ENCODE data around the gene FLYWCH1.

Gene FLYWCH1

DNA sequence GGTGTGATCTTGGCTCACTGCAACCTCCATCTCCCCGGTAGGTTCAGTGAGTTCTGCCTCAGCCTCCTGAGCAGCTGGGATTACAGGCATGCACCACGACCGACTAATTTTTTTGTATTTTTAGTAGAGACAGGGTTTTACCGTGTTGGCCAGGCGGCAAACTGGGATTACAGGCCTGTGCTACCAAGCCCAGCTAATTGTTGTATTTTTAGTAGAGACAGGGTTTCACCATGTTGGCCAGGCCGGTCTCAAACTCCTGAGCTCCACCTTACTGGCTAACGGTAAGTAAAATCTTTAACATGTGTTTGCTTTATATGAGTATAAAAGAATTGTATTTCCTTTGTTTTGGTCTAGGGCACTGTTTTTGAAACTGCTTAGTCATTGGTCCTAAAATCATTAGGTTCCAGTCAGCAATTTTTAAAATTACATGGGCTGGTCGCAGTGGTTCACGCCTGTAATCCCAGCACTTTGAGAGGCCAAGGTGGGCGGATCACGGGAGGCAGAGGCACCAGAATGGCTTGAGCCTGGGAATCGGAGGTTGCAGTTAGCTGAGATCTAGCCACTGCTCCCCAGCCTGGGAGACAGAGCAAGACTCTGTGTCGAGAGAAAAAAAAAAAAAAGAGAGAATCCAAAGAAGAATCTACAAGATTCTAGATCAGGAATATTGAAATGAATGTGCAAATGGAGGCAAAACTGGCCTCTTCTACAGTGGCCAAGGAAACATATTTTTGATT is 3.6 kb downstream of the FLYWCH1 start:
- TF ChIP-seq MYC (IDR thresholded peaks at IDR 0.05; ENCODE audit: low read depth, low read length) (no peak), POLR2A (IDR thresholded peaks at IDR 0.05; ENCODE audit: extremely low read depth, insufficient read length) (no peak)
- TF ChIP-seq, protein P1, sequence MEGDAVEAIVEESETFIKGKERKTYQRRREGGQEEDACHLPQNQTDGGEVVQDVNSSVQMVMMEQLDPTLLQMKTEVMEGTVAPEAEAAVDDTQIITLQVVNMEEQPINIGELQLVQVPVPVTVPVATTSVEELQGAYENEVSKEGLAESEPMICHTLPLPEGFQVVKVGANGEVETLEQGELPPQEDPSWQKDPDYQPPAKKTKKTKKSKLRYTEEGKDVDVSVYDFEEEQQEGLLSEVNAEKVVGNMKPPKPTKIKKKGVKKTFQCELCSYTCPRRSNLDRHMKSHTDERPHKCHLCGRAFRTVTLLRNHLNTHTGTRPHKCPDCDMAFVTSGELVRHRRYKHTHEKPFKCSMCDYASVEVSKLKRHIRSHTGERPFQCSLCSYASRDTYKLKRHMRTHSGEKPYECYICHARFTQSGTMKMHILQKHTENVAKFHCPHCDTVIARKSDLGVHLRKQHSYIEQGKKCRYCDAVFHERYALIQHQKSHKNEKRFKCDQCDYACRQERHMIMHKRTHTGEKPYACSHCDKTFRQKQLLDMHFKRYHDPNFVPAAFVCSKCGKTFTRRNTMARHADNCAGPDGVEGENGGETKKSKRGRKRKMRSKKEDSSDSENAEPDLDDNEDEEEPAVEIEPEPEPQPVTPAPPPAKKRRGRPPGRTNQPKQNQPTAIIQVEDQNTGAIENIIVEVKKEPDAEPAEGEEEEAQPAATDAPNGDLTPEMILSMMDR (IDR thresholded peaks at IDR 0.05; ENCODE audit: low read depth, low read length): no peak
- TF ChIP-seq, protein P2, sequence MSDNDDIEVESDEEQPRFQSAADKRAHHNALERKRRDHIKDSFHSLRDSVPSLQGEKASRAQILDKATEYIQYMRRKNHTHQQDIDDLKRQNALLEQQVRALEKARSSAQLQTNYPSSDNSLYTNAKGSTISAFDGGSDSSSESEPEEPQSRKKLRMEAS (IDR thresholded peaks at IDR 0.05; ENCODE audit: low read depth, low read length): no peak
- no peak overlapping the region for H3K4me3 ChIP-seq (ENCODE audit: low read depth, low read length)
- DNase-seq (ENCODE audit: low read depth): no peak

DNA sequence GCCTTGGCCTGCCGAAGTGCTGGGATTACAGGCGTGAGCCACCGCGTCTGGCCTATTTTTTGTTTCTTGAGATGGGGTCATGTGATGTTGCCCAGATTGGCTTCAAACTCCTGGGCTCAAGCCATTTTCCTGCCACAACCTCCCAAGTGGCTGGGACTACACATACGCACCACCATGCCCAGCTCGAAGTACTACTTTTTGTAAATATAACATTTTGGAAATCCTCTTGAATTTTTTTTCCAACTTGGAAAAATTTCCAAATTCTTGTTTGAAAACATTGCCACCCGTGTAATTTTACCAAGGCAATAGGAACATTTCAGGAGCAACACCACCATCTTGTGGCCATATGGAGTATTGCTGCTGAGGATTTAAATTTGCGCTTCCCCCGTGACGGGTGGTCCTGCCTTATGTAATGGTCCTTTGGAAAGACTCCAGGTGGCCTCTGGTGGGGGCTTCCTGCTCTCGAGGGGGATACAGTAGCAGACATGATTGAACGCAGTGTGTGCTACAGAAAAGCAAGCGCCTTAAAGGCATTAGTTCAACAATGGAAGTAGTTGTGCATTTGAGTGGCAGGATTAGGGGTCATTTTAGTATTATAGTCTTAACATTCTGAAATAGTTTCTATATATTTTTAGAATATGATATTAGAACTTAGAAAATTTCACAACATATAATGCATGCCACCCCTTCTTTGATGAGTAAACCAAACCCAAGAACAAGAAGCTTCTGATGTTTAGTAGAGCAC is 8.0 kb downstream of the FLYWCH1 start:
- TF ChIP-seq, protein P2 (IDR thresholded peaks at IDR 0.05; ENCODE audit: low read depth, low read length): peak; percentile 12; the same call in 1 of the 2 replicates
- TF ChIP-seq MYC (IDR thresholded peaks at IDR 0.05; ENCODE audit: low read depth, low read length) (no peak), POLR2A (IDR thresholded peaks at IDR 0.05; ENCODE audit: extremely low read depth, insufficient read length) (no peak)
- TF ChIP-seq, protein P1 (IDR thresholded peaks at IDR 0.05; ENCODE audit: low read depth, low read length): peak; percentile 73

DNA sequence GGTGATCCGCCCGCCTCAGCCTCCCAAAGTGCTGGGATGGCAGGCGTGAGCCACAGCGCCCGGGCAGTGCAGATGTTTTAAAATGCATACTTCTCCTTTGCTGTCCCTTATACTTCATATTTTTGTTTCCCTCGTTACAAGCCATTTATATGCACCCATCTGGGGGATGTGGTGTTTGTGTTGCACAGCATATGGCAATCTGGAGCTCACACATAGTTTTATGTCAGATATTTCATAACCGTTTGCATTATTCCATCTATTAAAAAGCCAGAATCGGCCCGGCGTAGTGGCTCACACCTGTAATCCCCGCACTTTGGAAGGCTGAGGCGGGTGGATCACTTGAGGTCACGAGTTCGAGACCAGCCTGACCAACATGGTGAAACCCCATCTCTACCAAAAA is 11.8 kb downstream of the FLYWCH1 start:
- H3K4me3 ChIP-seq (ENCODE audit: low read depth, low read length): no peak overlapping the region
- no peak for DNase-seq (ENCODE audit: low read depth)
- TF ChIP-seq, protein P1 (IDR thresholded peaks at IDR 0.05; ENCODE audit: low read depth, low read length): no peak
- TF ChIP-seq, protein P2 (IDR thresholded peaks at IDR 0.05; ENCODE audit: low read depth, low read length): no peak
- no peak for TF ChIP-seq POLR2A (IDR thresholded peaks at IDR 0.05; ENCODE audit: extremely low read depth, insufficient read length)
- TF ChIP-seq MYC (IDR thresholded peaks at IDR 0.05; ENCODE audit: low read depth, low read length): no peak

More for the DNA sequence above, 8.0 kb downstream of the FLYWCH1 start:
- DNase-seq (ENCODE audit: low read depth): peak; percentile 64
- no peak overlapping the region for H3K4me3 ChIP-seq (ENCODE audit: low read depth, low read length)

DNA sequence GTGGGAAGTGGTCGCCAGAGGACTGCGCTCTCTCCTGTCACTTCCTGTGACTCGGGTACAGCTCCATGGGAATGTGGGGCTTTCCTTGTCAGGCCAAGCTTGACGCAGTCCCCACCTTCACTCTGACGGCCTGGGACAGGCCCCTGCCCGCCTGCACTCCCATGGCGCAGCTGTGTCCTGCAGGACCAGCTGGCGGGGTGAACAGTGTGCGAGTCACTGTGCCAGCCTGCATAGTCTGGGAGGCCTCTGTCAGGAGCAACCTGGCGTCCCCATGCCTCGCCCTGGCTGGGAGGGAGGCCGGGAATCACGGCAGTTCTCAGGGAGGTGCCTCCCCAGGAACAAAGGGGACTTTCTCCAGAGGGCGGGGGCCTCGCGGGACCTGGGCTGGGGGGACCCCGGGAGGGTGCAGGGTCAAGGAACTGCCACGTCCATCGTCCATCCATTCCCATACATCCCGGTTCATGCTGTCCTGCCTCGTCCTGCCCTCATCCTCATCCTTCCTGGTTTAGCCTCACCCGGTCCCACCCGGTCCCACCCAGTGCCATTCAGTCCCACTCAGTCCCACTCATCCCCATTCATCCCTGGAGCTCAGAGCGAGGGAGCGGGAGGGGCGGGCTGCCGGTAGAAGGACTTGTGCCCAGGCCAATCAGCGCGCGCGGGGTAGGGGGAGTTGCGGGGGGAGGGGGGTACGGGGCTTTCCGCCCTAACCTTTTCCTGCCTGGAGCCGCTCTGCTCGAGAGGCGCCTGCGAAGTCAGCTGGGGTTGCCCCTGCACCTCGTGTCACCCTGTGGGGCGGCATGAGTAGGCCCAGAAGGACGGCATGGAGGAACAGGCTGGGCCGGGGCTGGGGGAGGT is 13.4 kb downstream of the FLYWCH1 start:
- no peak overlapping the region for H3K4me3 ChIP-seq (ENCODE audit: low read depth, low read length)
- TF ChIP-seq, protein P1 (IDR thresholded peaks at IDR 0.05; ENCODE audit: low read depth, low read length): no peak
- TF ChIP-seq MYC (IDR thresholded peaks at IDR 0.05; ENCODE audit: low read depth, low read length) (no peak), POLR2A (IDR thresholded peaks at IDR 0.05; ENCODE audit: extremely low read depth, insufficient read length) (no peak)
- TF ChIP-seq, protein P2 (IDR thresholded peaks at IDR 0.05; ENCODE audit: low read depth, low read length): no peak
- no peak for DNase-seq (ENCODE audit: low read depth)

DNA sequence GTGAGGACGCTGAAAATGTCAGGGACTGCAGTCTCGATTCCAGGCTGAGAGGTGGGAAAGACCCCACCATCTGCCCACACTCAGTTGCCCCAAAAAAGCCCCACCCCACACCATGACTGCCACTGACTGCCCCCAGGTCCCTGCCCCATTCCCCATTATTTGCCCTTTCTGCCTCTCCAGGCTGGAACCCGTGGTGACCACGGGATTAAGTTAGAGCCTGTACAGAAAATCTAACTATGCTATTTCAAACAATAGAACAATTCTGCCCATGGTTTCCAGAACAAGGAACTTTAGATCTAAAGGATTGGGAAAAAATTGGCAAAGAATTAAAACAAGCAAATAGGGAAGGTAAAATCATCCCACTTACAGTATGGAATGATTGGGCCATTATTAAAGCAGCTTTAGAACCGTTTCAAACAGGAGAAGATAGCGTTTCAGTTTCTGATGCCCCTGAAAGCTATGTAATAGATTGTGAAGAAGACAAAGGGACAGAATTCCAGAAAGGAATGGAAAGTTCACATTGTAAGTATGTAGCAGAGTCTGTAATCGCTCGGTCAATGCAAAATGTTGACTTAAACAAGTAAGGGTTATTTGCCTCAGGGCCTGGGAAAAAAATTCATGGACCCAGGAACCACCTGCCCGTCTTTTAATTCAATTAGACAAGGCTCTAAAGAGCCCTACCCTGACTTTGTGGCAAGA is 14.4 kb downstream of the FLYWCH1 start:
- H3K4me3 ChIP-seq (ENCODE audit: low read depth, low read length): no peak overlapping the region
- no peak for DNase-seq (ENCODE audit: low read depth)
- TF ChIP-seq, protein P1 (IDR thresholded peaks at IDR 0.05; ENCODE audit: low read depth, low read length): no peak
- TF ChIP-seq, protein P2 (IDR thresholded peaks at IDR 0.05; ENCODE audit: low read depth, low read length): no peak
- TF ChIP-seq MYC (IDR thresholded peaks at IDR 0.05; ENCODE audit: low read depth, low read length) (no peak), POLR2A (IDR thresholded peaks at IDR 0.05; ENCODE audit: extremely low read depth, insufficient read length) (no peak)

Data from NB4 (cell line).